ENCODE data around the gene ATP4B.

- TF ChIP-seq CTCF (IDR thresholded peaks at IDR 0.05): no peak
- TF ChIP-seq EZH2 (IDR thresholded peaks at IDR 0.05): no peak
- TF ChIP-seq EZH2phosphoT487 (IDR thresholded peaks at IDR 0.05): no peak
Measured at GRCh38 chr13:113669755-113670341, 11.8 kb upstream of the ATP4B start.
